MCF 10A (cell line): Measurements from ENCODE around the gene BMP4. TPM values are rescaled to one million over a fixed set of nuclear protein-coding genes. Genes with fewer than 3 reads are reported as not detected.

Experiments used
- BruUV-seq: library from RNA; stranded (reverse); fragments of 400-500 nt; replicated peaks from 2 replicates; lab custom pipeline; 2021; lab: Mats Ljungman, UMichigan
- CTCF ChIA-PET: fragments of 300-600 bp; sonication (Branson Sonifier 250); formaldehyde crosslinking; extraction: SDS; loops from one replicate; lab custom pipeline; 2021; ENCODE audit warnings: antibody characterized with exemption, inconsistent platforms; lab: Yijun Ruan, JAX
- POLR2A ChIA-PET: fragments of 300-600, 350-650 bp; sonication (Branson Sonifier 250); formaldehyde crosslinking; extraction: SDS; loops from one replicate; lab custom pipeline; 2020; ENCODE audit warnings: antibody characterized with exemption, inconsistent platforms; lab: Yijun Ruan, JAX
- DNase-seq: peaks from one replicate; pipeline ENCODE4 v3.0.0-alpha.2; 2018; ENCODE audit not compliant: unreplicated experiment
- H3K27ac Mint-ChIP-seq: one replicate; pipeline ENCODE4 v1.8.0; 2022; ENCODE audit warnings: mild to moderate bottlenecking, low read depth, mixed read lengths; ENCODE audit not compliant: unreplicated experiment
- H3K27me3 Mint-ChIP-seq: one replicate; pipeline ENCODE4 v1.8.0; 2022; ENCODE audit warnings: mixed read lengths; ENCODE audit not compliant: insufficient read depth, unreplicated experiment
- H3K36me3 Mint-ChIP-seq: one replicate; pipeline ENCODE4 v1.8.0; 2022; ENCODE audit warnings: mild to moderate bottlenecking, moderate library complexity, mixed read lengths; ENCODE audit not compliant: insufficient read depth, unreplicated experiment
- H3K4me1 Mint-ChIP-seq: one replicate; pipeline ENCODE4 v1.8.0; 2022; ENCODE audit warnings: mixed read lengths; ENCODE audit not compliant: insufficient read depth, unreplicated experiment
- H3K4me3 Mint-ChIP-seq: one replicate; pipeline ENCODE4 v1.8.0; 2022; ENCODE audit warnings: mild to moderate bottlenecking, moderate library complexity, mixed read lengths; ENCODE audit not compliant: unreplicated experiment
- H3K9me3 Mint-ChIP-seq: one replicate; pipeline ENCODE4 v1.8.0; 2022; ENCODE audit warnings: mixed read lengths; ENCODE audit not compliant: unreplicated experiment
- intact Hi-C: fragments of 100-400 bp; cut with micrococcal nuclease; formaldehyde crosslinking; loops from 2 replicates; pipeline ENCODE4 v1.14.1; 2022
- total RNA-seq: library from RNA; stranded (reverse); gene quantifications from 2 replicates; pipeline ENCODE4 v1.2.3, GENCODE V29; 2022
- TF ChIP-seq, protein P1 (sequence below): fragments of 200-600 bp; IDR thresholded peaks from one replicate; pipeline ENCODE4 v1.8.0; 2022; ENCODE audit warnings: antibody characterized with exemption, mild to moderate bottlenecking; ENCODE audit not compliant: unreplicated experiment

Gene BMP4
- total RNA-seq, 1 experiment from 2014 or later = 0.28 TPM

DNA sequence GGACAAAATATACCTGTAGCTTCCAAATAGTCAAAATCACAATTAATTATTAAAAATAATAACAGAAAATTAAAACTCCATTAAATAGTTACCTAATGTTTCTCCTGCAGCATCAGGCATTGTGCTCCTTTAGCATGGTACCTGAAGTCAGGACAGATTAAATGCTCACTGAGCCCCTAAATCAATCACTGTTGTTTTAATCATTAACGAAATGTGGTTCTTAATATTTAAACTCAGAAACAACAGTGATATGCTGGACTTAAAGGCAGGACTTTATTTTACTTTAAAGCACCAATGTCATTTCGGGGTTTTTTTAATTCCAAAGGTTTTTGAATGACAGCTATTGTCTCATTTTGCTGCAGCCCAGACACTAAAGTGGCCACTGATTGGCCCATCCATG is 2.0 kb upstream of the BMP4 start:
- BruUV-seq = no TSS peak
- Mint-ChIP-seq H3K9me3 (no peaks in the 10 kb centered on the region), H3K27me3 (no peaks in the 10 kb centered on the region), H3K27ac (no peak overlapping the region), H3K4me3 (no peak overlapping the region), H3K4me1 (no peaks in the 10 kb centered on the region), H3K36me3 (peaks cover 6% of the 10 kb centered on the region)
- TF ChIP-seq, protein P1, sequence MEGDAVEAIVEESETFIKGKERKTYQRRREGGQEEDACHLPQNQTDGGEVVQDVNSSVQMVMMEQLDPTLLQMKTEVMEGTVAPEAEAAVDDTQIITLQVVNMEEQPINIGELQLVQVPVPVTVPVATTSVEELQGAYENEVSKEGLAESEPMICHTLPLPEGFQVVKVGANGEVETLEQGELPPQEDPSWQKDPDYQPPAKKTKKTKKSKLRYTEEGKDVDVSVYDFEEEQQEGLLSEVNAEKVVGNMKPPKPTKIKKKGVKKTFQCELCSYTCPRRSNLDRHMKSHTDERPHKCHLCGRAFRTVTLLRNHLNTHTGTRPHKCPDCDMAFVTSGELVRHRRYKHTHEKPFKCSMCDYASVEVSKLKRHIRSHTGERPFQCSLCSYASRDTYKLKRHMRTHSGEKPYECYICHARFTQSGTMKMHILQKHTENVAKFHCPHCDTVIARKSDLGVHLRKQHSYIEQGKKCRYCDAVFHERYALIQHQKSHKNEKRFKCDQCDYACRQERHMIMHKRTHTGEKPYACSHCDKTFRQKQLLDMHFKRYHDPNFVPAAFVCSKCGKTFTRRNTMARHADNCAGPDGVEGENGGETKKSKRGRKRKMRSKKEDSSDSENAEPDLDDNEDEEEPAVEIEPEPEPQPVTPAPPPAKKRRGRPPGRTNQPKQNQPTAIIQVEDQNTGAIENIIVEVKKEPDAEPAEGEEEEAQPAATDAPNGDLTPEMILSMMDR = no peak
- CTCF ChIA-PET = interaction anchor here (0.6 to 1.0 kb wide), 3 partner anchors 216 to 742 kb away, joined by 3 to 5 read pairs (median 4); no protein-coding TSS in a partner anchor
- DNase-seq = no peak
- intact Hi-C loops = loop anchor here (10.0 kb wide), 1 partner anchor 216 kb away; no protein-coding TSS in a partner anchor
- POLR2A ChIA-PET = interaction anchor here (0.8 kb wide), 1 partner anchor 14 kb away, joined by 3 read pairs; no protein-coding TSS in a partner anchor

DNA sequence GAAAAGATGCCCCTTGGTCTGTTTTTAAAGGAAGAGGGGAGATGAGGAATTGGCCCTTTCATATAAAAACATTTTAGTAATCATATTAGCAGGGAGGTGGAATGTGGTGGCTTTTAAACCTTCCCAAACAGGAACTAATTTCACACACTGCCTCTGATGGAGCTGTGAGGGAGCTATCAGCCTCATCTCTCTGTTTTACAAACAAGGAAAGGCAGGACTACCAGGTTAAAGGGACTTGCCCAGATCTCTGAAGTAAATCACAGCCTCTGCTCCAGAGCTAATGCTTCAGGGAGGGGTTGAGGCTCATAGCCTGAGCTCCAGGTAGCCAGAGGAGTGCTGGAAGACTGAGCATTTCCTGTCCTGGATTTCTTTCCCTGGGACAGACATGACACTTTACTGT is 1.1 kb upstream of the BMP4 start:
- no peaks in the 10 kb centered on the region for H3K27me3 Mint-ChIP-seq
- H3K4me3 Mint-ChIP-seq = no peak overlapping the region
- peaks cover under 1% of the 10 kb centered on the region for H3K36me3 Mint-ChIP-seq
- H3K4me1 Mint-ChIP-seq = no peaks in the 10 kb centered on the region
- ChIA-PET POLR2A (interaction anchor here (0.5 to 1.8 kb wide), 3 partner anchors 11 to 544 kb away, joined by 3 to 4 read pairs (median 3); no protein-coding TSS in a partner anchor), CTCF (interaction anchor here (0.5 to 0.9 kb wide), 3 partner anchors 26 to 741 kb away, joined by 3 to 5 read pairs (median 3); no protein-coding TSS in a partner anchor)
- no TSS peak for BruUV-seq
- intact Hi-C loops = loop anchor here (10.0 kb wide), 1 partner anchor 217 kb away; no protein-coding TSS in a partner anchor
- H3K27ac Mint-ChIP-seq = no peak overlapping the region
- TF ChIP-seq, protein P1 = no peak
- no peak for DNase-seq
- H3K9me3 Mint-ChIP-seq = no peaks in the 10 kb centered on the region

DNA sequence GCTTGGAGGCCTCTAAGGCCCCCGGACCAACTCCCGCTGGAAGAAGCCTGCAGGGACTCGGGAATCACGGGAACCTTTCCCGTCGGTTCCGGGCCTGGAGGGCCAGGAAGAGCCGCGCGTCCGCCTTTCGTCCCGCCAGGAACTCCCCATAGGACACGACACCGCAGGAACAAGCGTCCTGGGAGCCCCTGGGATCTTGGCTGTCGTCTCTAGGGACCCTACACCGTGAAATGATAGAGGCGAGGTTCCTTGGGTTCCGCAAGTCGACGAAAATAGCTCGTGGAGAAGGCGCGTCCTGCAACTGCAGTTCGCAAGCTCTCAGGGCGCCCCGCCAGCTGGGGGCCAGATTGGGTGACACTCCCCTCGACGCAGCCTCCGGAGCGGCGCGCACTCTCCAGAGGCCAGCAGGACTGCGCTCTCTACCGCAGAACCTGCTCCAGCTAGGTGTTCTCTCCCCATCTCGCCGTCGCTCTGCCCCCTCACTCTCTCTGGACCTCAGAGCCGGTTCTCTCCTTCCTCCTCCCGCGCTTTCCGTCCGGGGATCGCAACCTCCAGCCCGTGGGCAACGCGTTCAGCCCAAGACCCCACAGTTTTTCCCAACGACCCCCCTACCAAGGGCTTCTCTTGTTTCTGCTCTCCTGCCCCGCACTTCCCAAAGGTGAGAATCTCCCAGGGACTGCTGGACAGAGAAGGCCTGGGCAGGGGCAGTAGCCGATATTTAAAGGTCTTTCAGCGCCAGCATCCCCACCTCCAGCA is 776 bp downstream of the BMP4 start:
- Mint-ChIP-seq H3K27ac (no peak overlapping the region), H3K4me1 (peaks cover 4% of the 10 kb centered on the region), H3K4me3 (peak overlapping the region; percentile 81), H3K36me3 (no peaks in the 10 kb centered on the region), H3K27me3 (no peaks in the 10 kb centered on the region), H3K9me3 (no peaks in the 10 kb centered on the region)
- TF ChIP-seq, protein P1 = no peak
- BruUV-seq = no TSS peak
- intact Hi-C loops = loop anchor here (10.0 kb wide), 1 partner anchor 219 kb away; no protein-coding TSS in a partner anchor
- ChIA-PET CTCF (interaction anchor here (0.5 to 0.9 kb wide), 3 partner anchors 16 to 388 kb away, joined by 3 read pairs; no protein-coding TSS in a partner anchor), POLR2A (no interaction called here)
- no peak for DNase-seq

DNA sequence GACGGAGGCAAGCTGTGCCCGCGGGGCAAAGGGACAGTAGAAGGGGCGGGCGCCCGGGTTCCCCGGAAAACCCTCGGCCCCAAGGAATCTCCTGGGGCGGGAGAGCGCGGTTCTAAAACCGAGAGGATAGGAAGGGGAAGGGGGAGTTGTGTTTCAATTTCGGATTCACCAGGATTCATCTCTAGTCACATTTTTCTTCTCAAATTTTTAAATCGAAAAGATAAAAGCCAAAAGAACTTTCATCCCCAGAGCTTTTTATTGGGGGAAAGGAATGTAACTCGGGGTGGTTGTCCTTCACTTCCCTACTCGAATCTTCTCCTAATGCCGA is 1.4 kb downstream of the BMP4 start:
- ChIA-PET CTCF (interaction anchor here (0.9 to 1.2 kb wide), 3 partner anchors 17 to 524 kb away, joined by 3 to 4 read pairs (median 3); no protein-coding TSS in a partner anchor), POLR2A (no interaction called here)
- no TSS peak for BruUV-seq
- Mint-ChIP-seq H3K4me3 (peak overlapping the region; percentile 81), H3K36me3 (no peaks in the 10 kb centered on the region), H3K27ac (no peak overlapping the region), H3K27me3 (no peaks in the 10 kb centered on the region), H3K4me1 (peaks cover 8% of the 10 kb centered on the region), H3K9me3 (no peaks in the 10 kb centered on the region)
- no peak for DNase-seq
- intact Hi-C loops = loop anchor here (10.0 kb wide), 1 partner anchor 220 kb away; no protein-coding TSS in a partner anchor
- TF ChIP-seq, protein P1 = no peak
